ENCODE data around the gene HAPLN2.
"Not testable (repeated sequence)": the region's sequence is repeated elsewhere in the genome, so short reads cannot be mapped to it uniquely, and the experiment has no call there.

The HAPLN2 gene

DNA sequence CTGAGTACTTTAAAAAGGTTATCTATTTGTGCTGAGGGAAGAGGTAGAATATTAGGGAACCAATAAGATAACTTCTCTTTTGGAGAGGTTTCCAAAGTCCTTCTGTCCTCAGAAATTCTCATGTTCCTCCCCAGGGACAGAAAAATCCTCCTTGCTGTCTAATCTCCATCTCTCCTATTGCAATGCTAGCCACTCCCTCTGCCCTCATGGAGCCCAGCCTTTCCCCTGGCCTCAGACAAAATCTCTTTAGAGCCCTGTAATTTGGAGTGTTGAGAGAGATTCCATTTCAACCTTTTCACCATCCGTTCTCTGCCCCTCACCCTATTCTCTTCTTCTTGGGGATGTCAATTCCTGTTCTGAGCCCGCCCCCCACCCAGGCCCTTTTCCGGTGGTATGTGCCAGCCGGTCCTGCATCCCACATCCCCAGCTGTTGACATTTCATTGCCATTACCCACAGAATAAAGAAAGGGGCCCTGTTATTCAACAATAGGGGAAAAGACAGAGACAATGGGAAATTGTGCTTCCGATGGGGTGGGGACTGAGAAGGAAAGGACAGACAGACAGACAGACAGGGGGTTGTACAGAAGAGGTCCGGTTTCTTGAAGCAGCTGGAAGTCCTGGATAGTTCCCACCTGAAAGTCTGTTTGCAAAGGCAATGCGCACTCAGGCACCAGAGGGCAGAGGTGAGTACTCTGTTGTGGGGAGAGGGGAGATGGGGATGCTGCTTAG lies at the start of gene HAPLN2:
HAPLN2 (plus strand) TSS at position 563 of the 729 bp plus-strand sequence. CDS start 4,076 bp downstream, outside the sequence.
- DNase-seq (ENCODE audit: low read depth) = no peak

DNA sequence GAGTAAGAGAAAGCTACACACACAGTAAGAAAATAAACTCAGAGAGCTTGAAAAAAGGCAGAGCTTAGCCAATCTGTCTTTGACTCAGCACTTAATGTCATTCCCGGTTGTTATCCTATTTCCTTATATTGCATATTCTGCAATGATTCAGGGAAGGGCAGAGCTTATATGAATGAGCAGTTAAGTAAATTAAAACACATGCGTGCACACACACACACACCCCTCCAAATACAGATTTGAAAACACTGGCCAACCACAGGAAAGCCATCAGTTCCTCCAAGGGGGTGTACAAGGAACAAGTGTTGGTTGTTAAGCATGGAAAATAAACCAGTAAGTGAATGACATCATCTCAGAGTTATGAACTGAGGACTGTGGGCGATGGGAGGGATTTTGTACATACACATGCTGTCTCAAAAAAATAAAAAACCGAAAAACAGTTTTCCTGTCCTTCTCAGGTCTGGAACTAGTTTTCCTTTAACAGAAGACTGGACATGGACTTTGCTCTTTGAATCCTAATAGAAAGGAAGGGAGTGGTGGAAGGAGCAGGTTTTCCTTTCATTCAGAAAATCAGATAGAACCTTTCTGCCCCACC lies 47.9 kb upstream of the HAPLN2 start:
- no peak for DNase-seq (ENCODE audit: low read depth)

DNA sequence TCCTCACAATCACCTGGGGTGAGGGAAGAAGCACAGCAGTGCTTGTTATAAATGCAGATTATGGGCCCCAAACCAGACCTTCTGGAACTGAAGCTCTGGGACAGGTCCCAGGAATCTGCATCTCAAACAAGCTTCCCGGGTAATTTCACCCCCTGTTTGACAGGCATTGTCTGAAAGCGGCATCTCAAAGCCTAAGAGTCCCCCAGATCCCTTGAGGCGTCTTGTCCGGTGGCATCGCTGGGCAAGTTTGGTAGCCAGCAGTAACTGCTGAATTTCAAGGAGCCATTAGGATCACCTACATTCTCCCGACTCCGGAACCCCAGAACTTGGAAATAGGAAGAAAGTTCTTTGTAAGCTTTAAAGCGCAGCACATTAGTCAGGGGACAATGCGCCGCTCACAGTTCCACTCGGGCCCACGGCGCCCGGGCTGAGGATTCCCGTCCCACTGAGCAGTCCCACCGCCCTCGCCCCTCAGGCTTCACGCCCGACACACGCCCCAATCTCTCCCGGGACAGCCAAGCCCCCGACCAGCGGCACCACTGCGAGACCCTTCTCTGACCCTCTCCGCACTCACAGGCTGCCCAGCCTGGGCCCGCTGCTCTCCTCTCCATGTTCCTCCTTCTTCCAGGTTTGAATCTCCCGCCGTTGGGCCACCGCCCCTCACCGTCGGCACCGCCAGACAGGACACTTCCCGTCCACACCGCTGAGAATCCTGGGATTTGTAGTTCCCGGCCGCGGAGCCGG lies 47.1 kb upstream of the HAPLN2 start, which contains the start of gene IQGAP3:
IQGAP3 (minus strand) TSS at position 647 of the 744 bp plus-strand sequence; CDS start at position 611, 36 bp downstream.
- DNase-seq (ENCODE audit: low read depth) = peak; percentile 46

DNA sequence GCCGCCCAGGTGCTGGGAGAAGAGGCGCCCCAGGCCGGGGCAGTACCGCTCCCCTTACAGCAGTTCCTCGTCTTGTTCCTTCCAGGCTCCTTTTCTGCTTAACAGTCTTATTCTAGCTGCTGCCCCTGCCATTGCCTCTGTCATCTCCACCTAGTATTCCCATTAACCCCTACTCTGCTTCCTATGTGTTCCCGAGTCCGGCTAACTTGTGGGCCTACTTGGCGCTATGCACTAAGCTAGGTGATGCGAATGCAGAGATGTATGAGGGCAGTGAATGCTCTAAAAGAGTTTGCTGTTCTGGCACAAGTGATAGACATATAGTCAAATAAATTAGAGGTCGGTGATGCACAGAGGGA lies 46.6 kb upstream of the HAPLN2 start:
- no peak for DNase-seq (ENCODE audit: low read depth)

DNA sequence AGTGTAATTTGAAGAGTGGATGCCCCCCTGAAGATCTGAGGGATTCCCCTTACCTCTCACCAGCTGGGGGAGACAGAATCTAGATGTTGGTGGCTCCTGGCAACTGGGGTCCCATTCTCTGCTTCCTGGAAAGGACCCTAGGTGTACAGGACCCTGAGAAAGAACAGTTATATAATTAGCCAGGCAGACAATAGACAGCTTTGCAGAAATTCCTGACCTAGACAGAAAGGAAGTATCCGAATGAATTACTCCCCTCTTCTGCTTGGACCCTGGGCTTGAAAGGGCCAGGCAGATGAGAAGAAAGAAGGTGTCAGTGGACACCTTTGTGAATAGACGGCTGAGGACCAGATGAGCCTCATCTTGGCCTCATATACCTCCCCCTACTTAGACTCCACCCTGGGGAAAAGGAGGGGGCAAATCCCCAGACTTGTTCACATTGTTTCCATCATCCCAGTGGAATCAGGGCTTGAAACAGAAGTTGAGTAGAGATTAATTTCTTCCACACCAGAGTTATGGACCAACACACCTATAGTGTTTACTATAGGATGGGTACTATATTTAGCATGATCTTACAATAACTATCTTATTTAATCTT lies 45.1 kb upstream of the HAPLN2 start:
- no peak for DNase-seq (ENCODE audit: low read depth)

DNA sequence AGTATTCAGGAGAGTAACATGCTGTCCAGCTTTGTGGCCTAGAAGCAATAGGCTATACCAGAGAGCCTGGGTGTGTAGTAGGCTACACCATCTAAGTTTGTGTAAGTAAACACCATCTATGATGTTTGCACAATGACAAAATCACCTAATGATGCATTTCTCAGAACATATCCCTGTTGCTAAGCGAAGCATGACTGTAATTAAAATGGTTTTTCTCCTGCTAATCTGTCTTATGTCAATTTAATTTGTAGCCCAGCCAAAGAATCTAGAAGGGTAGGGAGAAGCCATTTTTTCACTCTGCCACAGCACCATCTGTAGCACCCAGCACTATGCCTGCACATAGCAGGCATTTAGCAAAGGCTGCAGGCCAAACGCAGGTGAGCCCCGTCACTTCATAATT lies 41.7 kb upstream of the HAPLN2 start:
- no peak for DNase-seq (ENCODE audit: low read depth)

DNA sequence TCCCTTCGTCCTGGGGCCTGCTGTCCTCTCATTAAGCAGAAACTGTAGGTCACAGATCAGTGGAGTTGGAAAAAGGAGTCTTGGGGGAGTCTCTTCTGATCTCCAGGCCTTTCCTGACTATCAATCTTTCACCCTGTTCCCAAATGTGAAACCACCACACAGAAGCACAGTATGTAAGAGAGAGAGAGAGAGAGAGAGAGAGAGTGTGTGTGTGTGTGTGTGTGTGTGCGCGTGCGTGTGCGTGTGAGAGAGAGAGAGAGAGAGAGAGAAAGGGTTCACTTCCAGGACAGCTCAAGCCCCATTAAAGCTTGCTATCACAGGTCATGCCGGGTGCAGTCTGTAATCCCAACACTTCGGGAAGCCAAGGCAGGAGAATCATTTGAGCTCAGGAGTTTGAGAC lies 41.2 kb upstream of the HAPLN2 start:
- no peak for DNase-seq (ENCODE audit: low read depth)

DNA sequence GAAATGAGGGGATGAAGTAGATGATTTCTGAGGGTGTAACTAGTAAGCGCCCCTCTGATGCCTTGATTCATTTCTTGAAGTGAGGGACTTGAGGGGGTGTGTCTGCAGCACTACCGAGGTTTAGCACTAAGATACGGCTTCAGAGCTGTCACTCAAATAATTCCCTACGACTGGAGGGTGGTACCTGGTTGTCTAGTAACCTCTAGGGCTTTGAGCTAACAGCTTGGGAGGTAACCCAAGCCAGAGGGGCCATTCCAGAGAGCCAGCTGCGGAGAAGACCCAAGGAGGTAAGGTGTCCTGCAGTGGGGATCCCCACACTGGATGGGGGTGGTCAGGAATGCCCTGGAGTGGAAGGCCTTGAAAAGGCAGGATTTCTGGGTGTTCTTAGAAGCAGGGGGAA lies 39.7 kb upstream of the HAPLN2 start, which contains the start of gene TTC24:
TTC24 (plus strand) TSS at position 252 of the 400 bp plus-strand sequence. CDS start 1,642 bp downstream, outside the sequence.
- no peak for DNase-seq (ENCODE audit: low read depth)

DNA sequence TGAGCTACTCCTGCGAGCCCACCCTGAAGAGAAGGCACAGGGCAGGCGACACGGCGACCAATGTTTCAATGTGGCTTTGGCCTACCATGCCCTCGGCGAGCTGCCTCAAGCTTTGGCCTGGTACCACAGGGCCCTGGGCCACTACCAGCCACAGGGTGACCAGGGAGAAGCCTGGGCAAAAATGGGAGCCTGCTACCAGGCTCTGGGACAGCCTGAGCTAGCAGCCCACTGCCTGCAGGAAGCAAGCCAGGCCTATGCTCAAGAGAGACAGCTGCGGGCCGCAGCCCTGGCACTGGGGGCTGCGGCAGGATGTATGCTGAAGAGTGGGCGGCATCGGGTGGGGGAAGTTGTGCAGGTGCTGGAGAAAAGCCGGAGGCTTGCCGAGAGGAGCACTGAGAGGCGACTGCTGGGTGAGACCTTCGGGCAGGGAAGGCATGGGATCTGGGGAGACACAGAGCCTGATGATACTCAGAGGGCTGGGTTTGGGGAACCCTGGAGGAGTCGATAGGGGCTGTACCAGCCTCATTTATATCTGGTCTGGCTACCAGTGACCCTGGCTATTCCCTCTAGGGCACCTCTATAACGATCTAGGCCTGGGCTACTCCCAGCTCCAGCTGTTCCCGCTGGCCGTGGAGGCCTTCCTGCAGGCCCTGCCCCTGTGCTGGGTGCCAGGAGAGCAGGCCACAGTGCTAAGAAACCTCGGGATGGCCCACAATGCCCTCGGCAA lies 37.4 kb upstream of the HAPLN2 start:
- peak; percentile 18 for DNase-seq (ENCODE audit: low read depth)

DNA sequence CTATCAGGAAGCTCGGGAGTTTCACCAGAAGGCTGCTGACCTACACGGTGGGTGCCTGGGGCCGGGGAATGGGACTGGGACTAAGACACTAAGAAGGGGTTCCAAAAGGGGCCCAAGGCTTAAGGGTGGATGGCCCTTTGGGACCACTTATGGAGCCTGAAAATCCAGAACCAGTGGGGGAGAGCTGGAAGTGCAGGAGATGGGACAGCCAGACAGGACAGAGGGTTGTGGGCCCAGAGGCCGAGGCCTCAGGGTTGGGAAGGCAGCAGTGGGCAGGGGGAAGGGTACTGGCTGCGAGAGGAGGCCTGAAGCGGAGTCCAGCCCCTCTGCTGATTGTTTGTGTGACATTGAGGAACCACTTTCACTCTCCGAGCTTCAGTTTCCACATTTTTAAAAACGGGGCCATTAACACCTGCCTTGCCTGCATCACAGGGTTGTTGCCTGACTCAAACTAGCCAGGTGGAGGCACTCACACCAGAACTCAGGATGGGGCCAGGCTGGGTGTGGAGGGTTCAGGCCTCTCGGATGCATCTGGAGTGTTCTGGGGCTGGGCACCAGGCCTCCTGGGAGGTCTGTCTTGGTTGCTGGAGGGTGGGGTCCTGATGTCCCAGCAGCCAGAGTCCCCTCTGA lies 36.7 kb upstream of the HAPLN2 start:
- DNase-seq (ENCODE audit: low read depth) = no peak

DNA sequence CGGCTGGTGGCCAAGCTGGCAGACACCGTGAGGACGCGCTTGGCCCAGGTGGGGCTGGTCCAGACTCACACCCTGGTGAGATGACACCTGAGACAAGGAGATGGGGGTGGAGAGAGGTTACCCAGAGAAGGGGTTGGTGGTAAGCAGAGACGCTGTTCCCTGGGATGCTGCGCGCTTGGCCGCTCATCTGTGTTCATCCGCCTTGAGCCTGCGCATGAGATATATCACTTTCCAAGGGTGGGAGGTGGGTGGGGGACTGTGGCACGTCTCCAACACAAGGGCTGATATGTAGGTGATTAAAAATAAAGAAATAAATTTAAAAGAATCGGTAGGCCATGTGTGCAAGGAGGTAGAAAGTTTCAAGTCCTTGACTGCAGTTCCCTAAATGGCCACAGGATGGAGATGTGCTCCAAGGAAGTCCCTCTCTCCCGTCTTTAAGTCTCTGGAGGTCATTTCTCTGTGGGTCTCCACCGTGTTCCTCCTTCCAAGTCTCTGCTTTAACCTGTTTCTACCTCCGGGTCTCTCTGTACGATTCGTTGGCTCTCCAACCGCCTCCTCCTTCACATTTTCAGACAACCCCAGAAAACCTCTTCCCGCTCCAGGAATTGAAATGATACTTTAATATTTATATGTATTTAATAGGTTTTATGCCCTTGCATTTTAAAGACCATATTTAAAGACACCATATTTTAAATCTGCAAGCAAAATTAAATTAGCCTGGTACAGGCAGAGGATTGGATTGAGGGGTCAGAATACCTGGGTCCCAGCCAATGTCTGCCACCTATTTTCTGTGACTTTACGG lies 35.2 kb upstream of the HAPLN2 start:
- DNase-seq (ENCODE audit: low read depth) = peak; percentile 64

DNA sequence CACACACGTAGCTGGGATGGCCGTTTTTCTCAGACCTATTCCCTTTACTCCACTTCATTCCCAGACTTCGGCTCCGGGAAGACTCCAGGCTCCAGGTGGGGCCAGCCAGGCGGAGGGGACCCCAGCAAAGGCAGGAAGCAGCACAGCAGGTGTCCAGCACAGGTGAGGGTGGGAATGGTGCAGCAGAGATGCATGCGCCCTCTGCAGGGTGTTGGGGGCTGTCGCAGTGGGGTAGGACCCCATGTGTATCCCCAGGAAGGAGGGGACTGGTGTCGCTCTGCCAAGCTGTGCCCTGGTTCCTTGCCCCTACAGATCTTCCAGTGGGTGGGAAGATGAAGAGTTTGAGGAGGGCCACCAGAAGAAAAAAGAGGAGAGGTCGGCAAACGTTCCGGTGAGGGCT lies 34.4 kb upstream of the HAPLN2 start:
- DNase-seq (ENCODE audit: low read depth) = no peak

DNA sequence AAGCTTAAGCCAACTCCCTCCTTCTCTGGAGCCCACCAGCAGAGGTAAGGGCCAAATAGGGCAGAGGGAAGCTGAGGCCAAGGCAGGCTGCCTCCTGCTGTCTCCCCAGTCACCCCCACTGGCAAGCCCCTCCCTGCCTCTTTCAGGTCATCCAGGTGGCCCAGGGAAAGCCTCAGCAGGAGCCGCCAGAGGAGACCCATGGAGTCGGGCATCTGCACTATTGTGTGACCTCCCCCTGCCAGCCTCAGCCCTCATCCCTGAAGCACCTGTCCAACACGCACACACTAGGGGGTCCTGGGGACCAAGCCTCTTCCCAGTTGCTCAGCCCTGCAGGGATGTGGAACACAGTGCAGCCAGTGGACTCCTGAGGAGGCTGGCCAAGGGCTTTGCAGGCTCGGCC lies 32.9 kb upstream of the HAPLN2 start:
- DNase-seq (ENCODE audit: low read depth) = no peak

DNA sequence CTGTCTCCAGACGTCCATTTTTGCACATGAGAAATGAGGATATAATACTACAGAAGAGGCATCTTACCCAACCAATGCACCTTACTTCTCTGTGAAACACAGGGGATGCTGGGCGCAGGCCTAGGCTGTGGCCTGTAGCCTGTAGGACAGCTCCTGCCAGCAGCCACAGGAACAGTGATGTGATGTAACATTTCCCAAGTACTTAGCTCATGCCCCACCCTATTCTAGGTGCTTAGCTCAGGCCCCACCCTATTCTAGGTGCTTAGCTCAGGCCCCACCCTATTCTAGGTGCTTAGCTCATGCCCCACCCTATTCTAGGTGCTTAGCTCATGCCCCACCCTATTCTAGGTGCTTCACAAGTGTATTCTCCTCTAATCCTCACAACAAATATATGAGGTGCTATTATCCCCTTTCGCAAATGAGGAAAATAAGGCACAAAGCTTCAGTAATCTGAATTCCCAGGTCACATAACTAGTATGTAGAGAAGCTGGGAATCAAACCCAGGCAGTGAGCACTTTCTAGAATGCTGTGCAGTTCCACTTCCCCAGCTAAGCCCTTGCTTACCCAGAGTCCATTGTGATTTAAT lies 32.2 kb upstream of the HAPLN2 start:
- DNase-seq (ENCODE audit: low read depth) = no peak

DNA sequence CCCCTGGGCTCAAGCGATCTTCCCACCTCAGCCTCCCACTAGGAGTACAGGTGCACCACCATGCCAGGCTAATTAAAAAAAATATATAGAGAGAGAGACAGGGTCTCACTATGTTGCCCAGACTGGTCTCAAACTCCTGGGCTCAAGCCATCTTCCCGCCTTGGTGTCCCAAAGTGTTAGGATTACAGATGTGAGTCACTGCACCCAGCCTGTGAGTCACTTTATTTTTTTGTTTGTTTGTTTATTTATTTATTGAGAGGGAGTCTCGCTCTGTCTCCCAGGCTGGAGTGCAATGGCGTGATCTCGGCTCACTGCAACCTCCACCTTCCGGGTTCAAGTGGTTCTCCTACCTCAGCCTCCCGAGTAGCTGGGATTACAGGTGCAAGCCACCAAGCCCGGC lies 31.3 kb upstream of the HAPLN2 start:
- not testable (repeated sequence) for DNase-seq (ENCODE audit: low read depth)

DNA sequence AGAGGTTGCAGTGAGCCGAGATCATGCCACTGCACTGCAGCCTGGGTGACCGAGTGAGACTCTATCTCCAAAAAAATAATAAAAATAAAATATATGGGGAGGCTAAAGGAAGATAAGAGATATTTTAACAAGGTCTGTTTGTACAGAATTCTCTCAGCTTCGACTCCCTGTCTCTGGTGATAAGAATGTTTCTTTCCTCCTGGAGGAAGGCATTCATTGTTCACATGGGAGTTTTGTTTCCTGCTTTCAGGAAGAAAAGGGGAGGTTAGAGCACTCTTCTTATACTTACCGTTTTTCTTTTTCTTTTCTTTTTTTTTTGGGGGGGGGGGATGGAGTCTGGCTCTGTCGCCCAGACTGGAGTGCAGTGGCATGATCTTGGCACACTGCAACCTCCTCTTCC lies 29.7 kb upstream of the HAPLN2 start:
- no peak for DNase-seq (ENCODE audit: low read depth)

DNA sequence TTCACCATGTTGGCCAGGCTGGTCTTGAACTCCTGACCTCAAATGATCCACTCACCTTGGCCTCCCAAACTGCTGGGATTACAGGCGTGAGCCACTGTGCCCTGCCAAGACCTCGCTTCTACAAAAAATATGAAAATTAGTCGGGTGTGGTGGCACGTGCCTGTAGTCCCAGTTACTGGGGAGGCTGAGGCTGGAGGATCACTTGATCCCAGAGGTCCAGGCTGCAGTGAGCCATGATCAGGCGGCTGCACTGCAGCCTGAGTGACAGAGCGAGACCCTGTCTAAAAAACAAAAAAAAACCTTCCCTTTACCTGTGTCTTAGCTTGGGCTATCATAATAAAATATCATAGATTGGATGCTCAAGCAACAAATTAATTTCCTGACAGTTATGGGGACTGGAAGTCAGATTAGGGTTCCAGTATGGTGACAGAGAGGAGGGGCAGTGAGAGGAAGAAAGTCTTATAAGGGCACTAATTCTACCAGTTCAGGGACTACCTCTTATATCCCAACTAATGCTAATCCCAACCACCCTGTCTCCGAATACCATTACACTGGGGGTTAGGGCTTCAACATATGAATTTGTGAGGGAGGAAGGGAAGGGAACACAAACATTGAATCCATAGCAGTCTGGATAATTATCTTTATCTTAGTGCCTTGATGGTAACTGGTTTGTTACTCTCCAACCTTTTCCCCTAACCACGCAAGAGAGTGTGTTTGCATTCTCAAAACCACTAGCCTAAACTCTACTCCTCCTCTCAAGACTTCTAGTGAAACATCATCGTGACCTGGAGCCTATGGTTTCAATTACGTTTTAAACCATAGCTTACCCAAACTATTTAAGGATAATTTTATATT lies 28.7 kb upstream of the HAPLN2 start:
- no peak for DNase-seq (ENCODE audit: low read depth)

DNA sequence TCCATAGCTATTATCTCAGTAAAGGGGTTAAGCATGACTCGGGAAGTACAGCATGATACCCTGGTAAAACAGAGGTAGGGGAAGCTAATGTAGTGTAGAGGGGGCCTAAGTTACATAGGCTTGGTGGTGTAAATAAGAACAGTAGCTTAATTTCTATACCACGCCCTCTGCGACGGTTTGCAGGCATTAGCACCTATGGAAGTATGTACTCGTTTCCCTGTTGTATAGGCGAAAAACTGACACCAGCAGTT lies 28.1 kb upstream of the HAPLN2 start:
- no peak for DNase-seq (ENCODE audit: low read depth)

DNA sequence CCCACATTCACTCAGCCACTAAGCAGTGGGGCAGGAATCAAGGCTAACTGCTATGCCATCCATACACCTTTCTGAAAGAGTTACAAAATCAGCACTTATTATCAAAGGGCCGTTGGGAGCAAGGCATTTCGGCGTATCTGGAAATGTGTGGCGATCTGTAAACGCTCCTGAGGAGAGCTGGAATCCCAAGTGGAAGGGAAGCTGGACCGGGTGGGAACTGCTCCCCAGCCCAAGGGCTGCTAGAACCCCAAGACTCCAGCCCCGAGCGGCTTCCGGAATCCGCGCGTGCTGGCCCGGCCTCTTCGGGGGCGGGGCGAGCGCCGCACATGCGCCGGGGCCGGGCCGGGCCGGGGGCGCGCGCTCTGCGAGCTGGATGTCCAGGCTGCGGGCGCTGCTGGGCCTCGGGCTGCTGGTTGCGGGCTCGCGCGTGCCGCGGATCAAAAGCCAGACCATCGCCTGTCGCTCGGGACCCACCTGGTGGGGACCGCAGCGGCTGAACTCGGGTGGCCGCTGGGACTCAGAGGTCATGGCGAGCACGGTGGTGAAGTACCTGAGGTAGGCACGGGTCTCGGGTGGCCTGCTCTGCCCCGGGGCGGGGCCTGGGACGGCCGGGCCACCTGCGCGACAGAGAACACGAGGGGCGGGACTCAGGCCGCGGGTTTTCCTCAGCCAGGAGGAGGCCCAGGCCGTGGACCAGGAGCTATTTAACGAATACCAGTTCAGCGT lies 27.6 kb upstream of the HAPLN2 start, which contains the start of gene NAXE:
NAXE (plus strand) TSS at position 345 of the 726 bp plus-strand sequence; CDS start at position 374, 29 bp downstream.
- peak; percentile 61 for DNase-seq (ENCODE audit: low read depth)
